Activated CD4-positive, alpha-beta T cell treated with anti-CD3 and anti-CD28 coated beads for 36 hours (primary cell): ENCODE measurements around the gene HPD. TPM values are rescaled to one million over a fixed set of nuclear protein-coding genes. Genes with fewer than 3 reads are reported as not detected.

Experiments used
- ATAC-seq: fragments of 200-7000 bp; cut with Tn5 transposase; one replicate; pipeline ENCODE4 v1.10.0; 2021; ENCODE audit warnings: mild to moderate bottlenecking, moderate library complexity
- CTCF ChIA-PET: fragments of 350-600 bp; sonication (Branson Sonifier 250); formaldehyde crosslinking; loops from one replicate; lab custom pipeline; 2021; ENCODE audit warnings: antibody characterized with exemption; lab: Charles Lee
- POLR2A ChIA-PET: fragments of 350-600 bp; sonication (Branson Sonifier 250); formaldehyde crosslinking; loops from one replicate; lab custom pipeline; 2021; ENCODE audit warnings: antibody characterized with exemption, inconsistent platforms; lab: Charles Lee
- DNase-seq: peaks from one replicate; pipeline ENCODE4 v3.0.0-alpha.2; 2020
- H3K27ac Mint-ChIP-seq: one replicate; pipeline ENCODE4 v1.8.0; 2021; ENCODE audit warnings: mixed read lengths
- H3K27me3 Mint-ChIP-seq: one replicate; pipeline ENCODE4 v1.8.0; 2021; ENCODE audit warnings: mixed read lengths
- H3K36me3 Mint-ChIP-seq: one replicate; pipeline ENCODE4 v1.8.0; 2021; ENCODE audit warnings: low read depth, mixed read lengths
- H3K4me1 Mint-ChIP-seq: one replicate; pipeline ENCODE4 v1.8.0; 2021; ENCODE audit warnings: mixed read lengths
- H3K4me3 Mint-ChIP-seq: one replicate; pipeline ENCODE4 v1.8.0; 2021; ENCODE audit warnings: mild to moderate bottlenecking, moderate library complexity, mixed read lengths
- H3K9me3 Mint-ChIP-seq: one replicate; pipeline ENCODE4 v1.8.0; 2021; ENCODE audit warnings: low read depth, mixed read lengths
- intact Hi-C, 2 experiments: fragments of 100-400 bp; cut with DNase I in 1 of 2; cut with micrococcal nuclease in 1 of 2; formaldehyde crosslinking; loops; one replicate each; pipeline versions ENCODE4 v1.14.2 to v1.15.1; 2022 to 2024; cut with DNase I, micrococcal nuclease
- total RNA-seq, 2 experiments: library from RNA; stranded (reverse); gene quantifications; one replicate each; pipeline ENCODE4 v1.2.3, GENCODE V29; 2021

HPD gene
- total RNA-seq, 2 experiments from 2014 or later = not detected

GRCh38 chr12:121843236-121843982 is 15.2 kb downstream of the HPD start:
- H3K4me3 Mint-ChIP-seq = no peak overlapping the region
- H3K36me3 Mint-ChIP-seq = no peaks in the 10 kb centered on the region
- no peaks in the 10 kb centered on the region for H3K9me3 Mint-ChIP-seq
- no peak overlapping the region for H3K27ac Mint-ChIP-seq
- no peak for ATAC-seq
- POLR2A ChIA-PET = no interaction called here
- CTCF ChIA-PET = interaction anchor here (1.2 to 1.7 kb wide), 4 partner anchors 31 to 70 kb away, joined by 3 to 4 read pairs (median 3); no protein-coding TSS in a partner anchor
- intact Hi-C loops = no loop called here
- DNase-seq = no peak
- peaks cover 14% of the 10 kb centered on the region for H3K4me1 Mint-ChIP-seq
- H3K27me3 Mint-ChIP-seq = no peaks in the 10 kb centered on the region

GRCh38 chr12:121839993-121840761 is 18.5 kb downstream of the HPD start:
- Mint-ChIP-seq H3K9me3 (no peaks in the 10 kb centered on the region), H3K27me3 (no peaks in the 10 kb centered on the region), H3K27ac (peak overlapping the region; percentile 91), H3K4me1 (peaks cover 14% of the 10 kb centered on the region), H3K36me3 (no peaks in the 10 kb centered on the region), H3K4me3 (peak overlapping the region; percentile 91)
- intact Hi-C loops = loop anchor here (1.0 to 2.0 kb wide), 10 partner anchors 28 to 386 kb away; partner anchors contain the start of genes PSMD9 (in 2 of the 2), B3GNT4 (in 1 of the 2), DIABLO (in 1 of the 2) and MLXIP (in 1 of the 2)
- DNase-seq (no peak), ATAC-seq (no peak)
- ChIA-PET POLR2A (interaction anchor here (0.6 kb wide), 1 partner anchor 47 kb away, joined by 3 read pairs; the partner anchor contains the start of gene RHOF), CTCF (interaction anchor here (0.7 to 1.3 kb wide), 2 partner anchors 46 to 1557 kb away, joined by 3 to 7 read pairs; no protein-coding TSS in a partner anchor)

- ChIA-PET CTCF (interaction anchor here (0.6 to 1.3 kb wide), 4 partner anchors 27 to 1900 kb away, joined by 4 to 7 read pairs (median 4); no protein-coding TSS in a partner anchor), POLR2A (interaction anchor here (0.6 kb wide), 1 partner anchor 49 kb away, joined by 3 read pairs; no protein-coding TSS in a partner anchor)
- ATAC-seq (peak; percentile 94), DNase-seq (peak; percentile 100)
- peak overlapping the region; percentile 91 for H3K27ac Mint-ChIP-seq
- H3K4me1 Mint-ChIP-seq = peaks cover 14% of the 10 kb centered on the region
- no peaks in the 10 kb centered on the region for H3K36me3 Mint-ChIP-seq
- peak overlapping the region; percentile 91 for H3K4me3 Mint-ChIP-seq
- intact Hi-C loops = loop anchor here (1.0 to 2.0 kb wide), 10 partner anchors 27 to 387 kb away; partner anchors contain the start of genes PSMD9 (in 2 of the 2), B3GNT4 (in 1 of the 2), DIABLO (in 1 of the 2) and MLXIP (in 1 of the 2)
- H3K9me3 Mint-ChIP-seq = no peaks in the 10 kb centered on the region
- H3K27me3 Mint-ChIP-seq = no peaks in the 10 kb centered on the region
Observed at GRCh38 chr12:121839106-121839992, 19.3 kb downstream of the HPD start.

GRCh38 chr12:121838126-121838525 is 20.5 kb downstream of the HPD start:
- no peak overlapping the region for H3K4me3 Mint-ChIP-seq

GRCh38 chr12:121837680-121838079 is 21.0 kb downstream of the HPD start:
- no peak for DNase-seq
- no peak for ATAC-seq
- H3K4me1 Mint-ChIP-seq = peaks cover 14% of the 10 kb centered on the region
- H3K27ac Mint-ChIP-seq = no peak overlapping the region
- ChIA-PET POLR2A (interaction anchor here (0.6 to 0.9 kb wide), 2 partner anchors 38 to 43 kb away, joined by 3 read pairs; no protein-coding TSS in a partner anchor), CTCF (interaction anchor here (0.6 to 3.0 kb wide), 3 partner anchors 36 to 184 kb away, joined by 3 to 17 read pairs (median 4); partner anchors contain the start of gene RHOF)
- H3K27me3 Mint-ChIP-seq = no peaks in the 10 kb centered on the region
- no peaks in the 10 kb centered on the region for H3K9me3 Mint-ChIP-seq
- intact Hi-C loops = loop anchor here in 1 of 2 experiments (2.0 kb wide), 1 partner anchor 35 kb away; no protein-coding TSS in a partner anchor
- no peak overlapping the region for H3K4me3 Mint-ChIP-seq
- no peaks in the 10 kb centered on the region for H3K36me3 Mint-ChIP-seq

More at GRCh38 chr12:121838126-121838525, 20.5 kb downstream of the HPD start:
- POLR2A ChIA-PET = interaction anchor here (0.6 to 0.9 kb wide), 2 partner anchors 38 to 44 kb away, joined by 3 read pairs; no protein-coding TSS in a partner anchor
- intact Hi-C loops = loop anchor here in 1 of 2 experiments (2.0 kb wide), 1 partner anchor 35 kb away; no protein-coding TSS in a partner anchor
- Mint-ChIP-seq H3K27me3 (no peaks in the 10 kb centered on the region), H3K4me1 (peaks cover 14% of the 10 kb centered on the region), H3K36me3 (no peaks in the 10 kb centered on the region), H3K27ac (no peak overlapping the region), H3K9me3 (no peaks in the 10 kb centered on the region)
- CTCF ChIA-PET = interaction anchor here (0.6 to 3.0 kb wide), 2 partner anchors 44 to 184 kb away, joined by 4 to 17 read pairs; partner anchors contain the start of gene RHOF
- DNase-seq (no peak), ATAC-seq (no peak)

- Mint-ChIP-seq H3K4me3 (no peak overlapping the region), H3K27me3 (no peaks in the 10 kb centered on the region), H3K4me1 (peaks cover 2% of the 10 kb centered on the region), H3K9me3 (no peaks in the 10 kb centered on the region), H3K27ac (no peak overlapping the region), H3K36me3 (peaks cover 27% of the 10 kb centered on the region)
- CTCF ChIA-PET = no interaction called here
- POLR2A ChIA-PET = no interaction called here
- intact Hi-C loops = no loop called here
- ATAC-seq (no peak), DNase-seq (no peak)
Observed at GRCh38 chr12:121831571-121832245, 27.0 kb downstream of the HPD start.

GRCh38 chr12:121830588-121831265 is 27.9 kb downstream of the HPD start:
- Mint-ChIP-seq H3K27ac (no peak overlapping the region), H3K4me1 (peaks cover 2% of the 10 kb centered on the region), H3K27me3 (no peaks in the 10 kb centered on the region), H3K9me3 (no peaks in the 10 kb centered on the region), H3K36me3 (peaks cover 31% of the 10 kb centered on the region), H3K4me3 (no peak overlapping the region)
- DNase-seq = no peak
- intact Hi-C loops = no loop called here
- POLR2A ChIA-PET = no interaction called here
- ATAC-seq = no peak
- CTCF ChIA-PET = no interaction called here

- intact Hi-C loops = no loop called here
- Mint-ChIP-seq H3K4me3 (no peak overlapping the region), H3K36me3 (peaks cover 31% of the 10 kb centered on the region), H3K27me3 (no peaks in the 10 kb centered on the region), H3K9me3 (no peaks in the 10 kb centered on the region), H3K4me1 (peaks cover 2% of the 10 kb centered on the region), H3K27ac (no peak overlapping the region)
- ChIA-PET POLR2A (no interaction called here), CTCF (no interaction called here)
- ATAC-seq (no peak), DNase-seq (no peak)
Observed at GRCh38 chr12:121830134-121830533, 28.5 kb downstream of the HPD start.

- H3K9me3 Mint-ChIP-seq = no peaks in the 10 kb centered on the region
- POLR2A ChIA-PET = no interaction called here
- H3K27me3 Mint-ChIP-seq = no peaks in the 10 kb centered on the region
- H3K4me1 Mint-ChIP-seq = peaks cover 2% of the 10 kb centered on the region
- H3K4me3 Mint-ChIP-seq = no peak overlapping the region
- intact Hi-C loops = no loop called here
- H3K36me3 Mint-ChIP-seq = peaks cover 31% of the 10 kb centered on the region
- DNase-seq = no peak
- CTCF ChIA-PET = interaction anchor here (0.6 kb wide), 1 partner anchor 21 kb away, joined by 4 read pairs; no protein-coding TSS in a partner anchor
- ATAC-seq = no peak
- H3K27ac Mint-ChIP-seq = no peak overlapping the region
Observed at GRCh38 chr12:121829250-121829918, 29.3 kb downstream of the HPD start.
